Body of pancreas (tissue), 4 donors: ENCODE measurements around the gene PRSS38. TPM values are rescaled to one million over a fixed set of nuclear protein-coding genes. Genes with fewer than 3 reads are reported as not detected.

Experiments used
- ATAC-seq: fragments of 150-250 bp; one replicate; pipeline ENCODE4 v1.9.1; 2016
- DNase-seq, 4 donors: peaks; one replicate each; pipeline ENCODE4 v3.0.0-alpha.2; 2019
- H3K27ac ChIP-seq, 4 donors: fragments of 200-600 bp; sonication (generic); 1 replicate in 3 of 4; 2 replicates in 1 of 4; pipeline versions ENCODE4 v1.5.1 to v1.6.1; 2016 to 2019; ENCODE audit warnings: mild to moderate bottlenecking in 1 of 4, mixed read lengths in 1 of 4, moderate library complexity in 1 of 4
- H3K27me3 ChIP-seq, 2 donors: fragments of 200-600 bp; sonication (generic); one replicate each; pipeline ENCODE4 v1.6.0; 2016; ENCODE audit warnings: mild to moderate bottlenecking in 1 of 2
- H3K36me3 ChIP-seq, 2 donors: fragments of 200-600 bp; sonication (generic); replicated peaks in 1 of 2; 2 replicates each; pipeline ENCODE4 v1.5.1; 2016; ENCODE audit warnings: low read depth in 2 of 2; ENCODE audit not compliant: insufficient read depth in 1 of 2
- H3K4me1 ChIP-seq: fragments of 200-600 bp; sonication (generic); one replicate; pipeline ENCODE4 v1.6.0; 2016
- H3K4me3 ChIP-seq, 2 donors: fragments of 200-600 bp; sonication (generic); 1 replicate in 1 of 2; 2 replicates in 1 of 2; pipeline ENCODE4 v1.5.1; 2016 to 2019
- H3K9me3 ChIP-seq, 3 donors: fragments of 200-600 bp; sonication (generic); 1 replicate in 2 of 3; 2 replicates in 1 of 3; pipeline ENCODE4 v1.5.1; 2016
- POLR2A ChIP-seq, 3 donors: fragments of 450-650 bp; IDR thresholded peaks; one replicate each; pipeline ENCODE4 v1.6.1; 2016; ENCODE audit warnings: antibody characterized with exemption in 3 of 3, mild to moderate bottlenecking in 2 of 3
- WGBS, 2 donors: methylation state at CpG; one replicate each; pipeline ENCODE4 v1.1.5; 2017; 5-methylcytosine and 5-hydroxymethylcytosine counted together
- intact Hi-C: fragments of 100-400 bp; cut with DNase I; formaldehyde crosslinking; loops from one replicate; pipeline ENCODE4 v1.15.1; 2023
- total RNA-seq, 2 donors: library from RNA; depleted of rRNA; stranded (reverse); fragments of >200 nt; gene quantifications; one replicate each; pipeline ENCODE4 v1.1.0, GENCODE V29; 2016
- TF ChIP-seq, protein P1 (sequence below), 7 experiments: fragments of 450-650 bp in 4 of 7; fragments of 200-600 bp in 3 of 7; sonication (generic) in 3 of 7; IDR thresholded peaks; one replicate each; pipeline ENCODE4 v1.5.1; 2016 to 2019; ENCODE audit warnings: antibody characterized with exemption in 7 of 7

The PRSS38 gene
- total RNA-seq, 2 donors from 2014 or later = not detected

DNA sequence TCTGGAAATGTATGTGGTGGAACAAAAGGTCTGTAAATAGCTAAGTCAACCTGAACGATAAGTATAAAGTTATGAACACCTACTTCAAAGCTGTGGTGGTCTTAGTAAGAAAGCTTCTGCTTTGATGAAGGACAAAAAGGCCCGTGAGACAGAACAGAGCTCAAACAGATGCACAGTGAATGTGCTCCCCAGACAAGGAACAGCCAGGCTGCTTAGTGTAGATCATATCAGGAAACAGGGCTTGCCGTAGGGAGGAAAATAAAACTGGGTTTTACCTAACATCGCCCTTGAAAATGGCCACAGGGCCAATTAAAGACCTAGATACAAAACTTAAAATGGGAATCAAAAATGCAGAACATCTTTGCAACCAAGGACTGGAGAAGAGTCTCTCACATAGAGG, 40.2 kb downstream of the PRSS38 start:
- Histone ChIP-seq H3K4me3 (no peak overlapping the region), H3K27ac (no peak overlapping the region), H3K9me3 (no peaks in the 10 kb centered on the region), H3K36me3 (no peaks in the 10 kb centered on the region), H3K27me3 (no peaks in the 10 kb centered on the region), H3K4me1 (no peaks in the 10 kb centered on the region)
- DNase-seq = no peak
- WGBS, 2 donors = 64 to 71% methylated on average over 4 of the region's 4 CpGs
- no peak for ATAC-seq
- TF ChIP-seq, protein P1, sequence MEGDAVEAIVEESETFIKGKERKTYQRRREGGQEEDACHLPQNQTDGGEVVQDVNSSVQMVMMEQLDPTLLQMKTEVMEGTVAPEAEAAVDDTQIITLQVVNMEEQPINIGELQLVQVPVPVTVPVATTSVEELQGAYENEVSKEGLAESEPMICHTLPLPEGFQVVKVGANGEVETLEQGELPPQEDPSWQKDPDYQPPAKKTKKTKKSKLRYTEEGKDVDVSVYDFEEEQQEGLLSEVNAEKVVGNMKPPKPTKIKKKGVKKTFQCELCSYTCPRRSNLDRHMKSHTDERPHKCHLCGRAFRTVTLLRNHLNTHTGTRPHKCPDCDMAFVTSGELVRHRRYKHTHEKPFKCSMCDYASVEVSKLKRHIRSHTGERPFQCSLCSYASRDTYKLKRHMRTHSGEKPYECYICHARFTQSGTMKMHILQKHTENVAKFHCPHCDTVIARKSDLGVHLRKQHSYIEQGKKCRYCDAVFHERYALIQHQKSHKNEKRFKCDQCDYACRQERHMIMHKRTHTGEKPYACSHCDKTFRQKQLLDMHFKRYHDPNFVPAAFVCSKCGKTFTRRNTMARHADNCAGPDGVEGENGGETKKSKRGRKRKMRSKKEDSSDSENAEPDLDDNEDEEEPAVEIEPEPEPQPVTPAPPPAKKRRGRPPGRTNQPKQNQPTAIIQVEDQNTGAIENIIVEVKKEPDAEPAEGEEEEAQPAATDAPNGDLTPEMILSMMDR (IDR thresholded peaks at IDR 0.05) = no peak
- TF ChIP-seq POLR2A (IDR thresholded peaks at IDR 0.05) = no peak
- intact Hi-C loops = no loop called here

DNA sequence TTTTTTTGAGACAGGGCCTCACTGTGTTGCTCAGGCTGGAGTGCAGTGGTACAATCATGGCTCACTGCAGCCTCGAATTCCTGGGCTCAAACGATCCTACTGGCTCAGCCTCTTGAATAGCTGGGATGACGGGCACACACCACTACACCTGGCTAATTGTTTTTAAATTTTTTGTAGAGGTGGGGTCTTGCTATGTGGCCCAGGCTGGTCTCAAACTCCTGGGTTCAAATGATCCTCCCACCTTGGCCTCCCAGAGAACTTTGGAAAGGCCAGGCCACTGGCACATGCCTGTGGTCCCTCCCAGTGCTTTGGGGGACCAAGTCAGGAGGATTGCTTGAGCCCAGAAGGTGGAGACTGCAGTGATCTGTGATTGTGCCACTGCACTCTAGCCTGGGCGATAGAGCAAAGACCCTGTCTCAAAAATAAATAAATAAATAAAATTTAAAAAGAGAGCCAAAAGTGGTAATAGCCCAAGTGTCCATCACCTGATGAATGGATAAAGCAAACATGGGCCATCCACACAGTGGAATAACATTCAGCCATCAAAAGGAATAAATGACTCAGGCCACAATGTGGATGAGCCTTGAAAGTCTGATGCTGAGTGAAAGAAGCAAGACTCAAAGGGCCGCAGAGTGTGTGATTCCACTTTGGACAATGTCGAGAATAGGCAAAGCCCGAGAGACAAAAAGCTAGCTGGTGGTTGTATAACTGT, 40.8 kb downstream of the PRSS38 start:
- no peak for ATAC-seq
- DNase-seq = no peak
- Histone ChIP-seq H3K4me3 (no peak overlapping the region), H3K4me1 (no peaks in the 10 kb centered on the region), H3K36me3 (no peaks in the 10 kb centered on the region), H3K27me3 (no peaks in the 10 kb centered on the region), H3K9me3 (no peaks in the 10 kb centered on the region), H3K27ac (no peak overlapping the region)
- intact Hi-C loops = no loop called here
- WGBS, 2 donors = 88 to 93% methylated on average over 5 to 7 of the region's 7 CpGs
- TF ChIP-seq POLR2A (IDR thresholded peaks at IDR 0.05) = no peak
- TF ChIP-seq, protein P1 (IDR thresholded peaks at IDR 0.05) = no peak

DNA sequence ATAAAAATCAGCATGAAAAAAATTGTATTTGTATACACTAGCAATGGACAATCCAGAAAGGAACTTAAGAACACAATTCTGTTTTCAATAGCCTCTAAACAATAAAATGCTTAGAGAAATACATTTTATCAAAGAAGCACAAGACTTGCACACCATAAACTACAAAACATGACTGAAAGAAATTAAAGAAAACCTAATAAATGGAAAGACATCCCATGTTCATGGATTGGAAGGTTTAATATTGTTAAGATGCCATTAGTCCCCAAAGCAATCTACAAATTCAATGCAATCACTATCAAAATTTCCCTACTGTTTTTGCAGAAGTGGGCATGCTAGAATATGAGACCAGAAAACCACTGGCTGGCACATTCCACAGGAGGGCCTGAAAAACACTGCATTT, 49.4 kb downstream of the PRSS38 start:
- Histone ChIP-seq H3K4me1 (no peaks in the 10 kb centered on the region), H3K36me3 (no peaks in the 10 kb centered on the region), H3K27me3 (no peaks in the 10 kb centered on the region), H3K4me3 (no peak overlapping the region), H3K9me3 (no peaks in the 10 kb centered on the region), H3K27ac (no peak overlapping the region)
- no peak for ATAC-seq
- intact Hi-C loops = no loop called here
- TF ChIP-seq POLR2A (IDR thresholded peaks at IDR 0.05) = no peak
- TF ChIP-seq, protein P1 (IDR thresholded peaks at IDR 0.05) = no peak
- no peak for DNase-seq

DNA sequence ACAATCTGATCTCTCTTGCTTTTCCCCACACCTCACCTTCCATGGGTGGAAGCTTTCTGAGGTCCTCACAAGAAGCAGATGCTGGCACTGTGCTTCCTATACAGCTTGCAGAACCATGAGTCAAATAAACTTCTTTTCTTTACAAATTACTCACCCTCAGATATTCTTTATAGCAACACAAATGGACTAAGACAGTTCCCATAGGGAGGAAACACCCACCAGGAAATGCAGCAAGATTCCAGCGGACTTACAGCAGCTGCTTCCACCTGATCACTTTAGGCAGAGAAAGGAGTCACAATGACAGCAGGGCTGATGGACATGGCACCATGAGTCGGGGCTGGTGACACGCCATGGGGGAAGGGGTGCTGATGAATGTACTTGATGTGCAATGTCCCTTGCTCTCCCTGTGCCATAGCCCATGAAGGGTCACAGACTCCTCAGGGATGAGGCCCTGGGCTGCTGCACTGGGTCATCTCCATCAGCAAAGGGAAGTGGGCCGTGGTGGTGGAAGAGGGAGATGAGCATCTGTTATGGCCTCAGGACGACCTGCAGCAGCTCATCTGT, 53.9 kb downstream of the PRSS38 start:
- H3K27me3 ChIP-seq = no peaks in the 10 kb centered on the region
- ATAC-seq (no peak), DNase-seq (no peak)
- 45 to 62% methylated on average over 3 to 5 of the region's 5 CpGs for whole genome bisulfite sequencing, 2 donors
- TF ChIP-seq, protein P1 (IDR thresholded peaks at IDR 0.05) = no peak
- TF ChIP-seq POLR2A (IDR thresholded peaks at IDR 0.05) = no peak
- H3K4me1 ChIP-seq = no peaks in the 10 kb centered on the region
- intact Hi-C loops = no loop called here
- H3K9me3 ChIP-seq = no peaks in the 10 kb centered on the region
- H3K27ac ChIP-seq = no peak overlapping the region
- no peak overlapping the region for H3K4me3 ChIP-seq
- no peaks in the 10 kb centered on the region for H3K36me3 ChIP-seq

DNA sequence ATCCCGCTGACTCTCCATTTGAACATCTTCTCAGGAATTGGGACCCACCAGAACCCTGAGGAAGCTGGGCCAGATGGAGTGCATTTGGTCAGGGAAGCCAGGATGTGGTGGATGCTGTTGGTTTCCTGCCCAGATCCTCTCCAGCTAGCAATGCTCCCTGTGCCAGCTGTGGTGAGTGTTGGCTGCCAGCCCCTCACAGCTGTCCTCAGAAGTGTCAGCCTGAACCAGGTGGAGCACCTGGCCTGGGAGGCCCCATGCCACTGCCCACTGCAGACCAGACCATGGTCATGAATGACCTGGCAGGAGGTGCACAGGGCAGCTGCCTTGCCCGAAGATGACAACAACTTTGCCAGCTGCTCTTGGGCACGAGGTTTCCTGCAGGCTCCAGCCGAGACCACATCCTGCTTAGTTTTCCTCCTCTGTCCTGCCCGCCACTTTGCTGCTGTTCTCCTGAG, 54.4 kb downstream of the PRSS38 start:
- intact Hi-C loops = no loop called here
- Histone ChIP-seq H3K27ac (no peak overlapping the region), H3K4me3 (no peak overlapping the region), H3K4me1 (no peaks in the 10 kb centered on the region), H3K9me3 (no peaks in the 10 kb centered on the region), H3K27me3 (no peaks in the 10 kb centered on the region), H3K36me3 (no peaks in the 10 kb centered on the region)
- TF ChIP-seq, protein P1 (IDR thresholded peaks at IDR 0.05) = no peak
- no peak for TF ChIP-seq POLR2A (IDR thresholded peaks at IDR 0.05)
- no peak for ATAC-seq
- WGBS, 2 donors = 59 to 69% methylated on average over 5 of the region's 5 CpGs
- DNase-seq = peak in 1 of 4 donors; percentile 6
